CD4-positive, alpha-beta T cell treated with Interferon gamma for 1 hour (primary cell): ENCODE data around the gene LRRC4.

Experiments used
- DNase-seq: peaks from one replicate; pipeline ENCODE4 v3.0.0-alpha.2; 2020

LRRC4 gene

GRCh38 chr7:128029405-128029995 is 1.7 kb downstream of the LRRC4 start:
- DNase-seq, result no peak

GRCh38 chr7:128027485-128027980 is 3.7 kb downstream of the LRRC4 start:
- DNase-seq, result no peak

DNA sequence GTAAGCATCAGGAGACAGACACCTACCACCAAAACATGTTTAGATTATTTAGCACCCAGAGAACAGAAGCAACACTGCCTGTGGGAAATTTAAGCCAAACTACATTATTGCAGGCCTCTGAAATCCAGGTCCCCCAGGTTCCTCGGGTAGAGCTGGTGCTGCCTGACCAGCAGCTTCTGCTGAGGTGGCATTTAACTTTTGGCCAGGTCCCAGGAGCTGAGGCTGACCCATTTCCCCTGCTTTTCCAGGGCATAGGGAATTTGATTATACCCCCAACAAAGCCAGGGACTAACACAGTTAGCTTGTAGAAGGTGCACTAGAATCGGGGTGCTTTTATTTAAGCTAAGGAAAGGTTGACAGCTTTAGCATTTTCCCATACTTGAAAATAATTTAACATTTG is 4.7 kb downstream of the LRRC4 start:
- DNase-seq, result no peak

GRCh38 chr7:128025819-128026218 is 5.4 kb downstream of the LRRC4 start:
- no peak for DNase-seq

DNA sequence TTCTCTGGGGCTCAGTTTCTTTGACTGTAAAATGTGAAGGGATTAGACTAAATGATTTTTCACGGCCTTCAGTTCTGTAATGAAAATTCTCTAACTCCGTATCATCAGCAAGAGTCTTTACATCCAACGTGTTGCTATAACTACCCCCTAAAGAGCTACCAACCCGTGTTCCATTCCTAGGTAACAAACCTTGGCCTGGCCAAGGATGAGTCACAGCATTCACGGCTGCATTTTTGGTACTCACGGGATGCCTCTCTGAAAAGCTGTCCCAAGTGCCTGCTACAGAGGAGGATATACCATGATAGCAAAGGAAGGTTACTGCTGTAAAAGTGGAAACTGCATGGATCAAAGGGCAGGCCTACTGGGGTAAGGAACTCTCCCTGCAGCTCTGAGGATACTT is 5.9 kb downstream of the LRRC4 start:
- DNase-seq, result no peak

DNA sequence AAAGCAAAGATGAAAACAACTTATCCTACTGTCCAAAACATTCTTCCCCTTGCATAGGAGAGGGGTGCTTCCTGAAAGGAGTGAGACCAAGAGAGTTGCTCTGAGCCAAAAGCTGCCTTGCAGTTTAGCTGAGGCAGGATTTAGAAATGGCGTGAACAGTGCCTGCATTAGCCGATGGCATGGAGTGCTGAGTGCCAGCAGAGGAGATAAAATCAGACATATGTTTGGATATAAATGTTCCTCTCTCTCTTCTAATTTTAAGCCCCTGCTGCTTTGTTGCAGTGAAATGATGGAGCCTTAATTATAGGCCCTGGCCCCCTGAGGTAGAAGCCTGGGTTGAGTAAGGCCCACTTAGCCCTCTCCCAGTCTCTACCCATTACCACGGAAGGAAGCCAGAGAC is 7.1 kb downstream of the LRRC4 start:
- DNase-seq, result no peak

GRCh38 chr7:128022631-128023532 is 8.4 kb downstream of the LRRC4 start:
- no peak for DNase-seq

DNA sequence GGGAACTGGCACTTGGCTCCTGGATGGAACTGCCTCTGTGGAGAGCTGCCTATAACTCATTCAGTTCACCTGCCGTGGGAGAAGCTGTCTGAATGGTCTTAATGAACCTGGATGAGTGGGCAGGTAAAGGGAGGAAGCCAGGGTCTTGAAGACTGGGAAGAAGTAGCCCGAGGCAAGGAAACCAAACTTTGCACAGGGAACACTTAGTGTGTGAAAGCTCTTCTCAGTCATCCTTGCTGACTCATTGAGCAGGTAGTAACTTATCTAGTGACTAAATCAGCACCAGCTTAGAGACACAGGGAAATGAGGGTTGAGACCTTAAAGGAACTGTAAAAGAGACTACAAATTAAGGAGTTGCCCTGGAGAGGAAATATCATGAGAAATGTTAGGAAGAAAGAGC is 9.9 kb downstream of the LRRC4 start:
- DNase-seq, result no peak

GRCh38 chr7:128020159-128020558 is 11.1 kb downstream of the LRRC4 start:
- no peak for DNase-seq

GRCh38 chr7:128019288-128019687 is 11.9 kb downstream of the LRRC4 start:
- DNase-seq, result no peak

- DNase-seq, result no peak
Measured at GRCh38 chr7:128017862-128018845, 13.1 kb downstream of the LRRC4 start.

GRCh38 chr7:128017460-128017859 is 13.8 kb downstream of the LRRC4 start:
- no peak for DNase-seq

GRCh38 chr7:128014811-128015210 is 16.4 kb downstream of the LRRC4 start:
- no peak for DNase-seq

- DNase-seq, result no peak
Measured at GRCh38 chr7:128011131-128011661, 20.0 kb downstream of the LRRC4 start.

GRCh38 chr7:128010391-128011127 is 20.7 kb downstream of the LRRC4 start:
- DNase-seq, result no peak

DNA sequence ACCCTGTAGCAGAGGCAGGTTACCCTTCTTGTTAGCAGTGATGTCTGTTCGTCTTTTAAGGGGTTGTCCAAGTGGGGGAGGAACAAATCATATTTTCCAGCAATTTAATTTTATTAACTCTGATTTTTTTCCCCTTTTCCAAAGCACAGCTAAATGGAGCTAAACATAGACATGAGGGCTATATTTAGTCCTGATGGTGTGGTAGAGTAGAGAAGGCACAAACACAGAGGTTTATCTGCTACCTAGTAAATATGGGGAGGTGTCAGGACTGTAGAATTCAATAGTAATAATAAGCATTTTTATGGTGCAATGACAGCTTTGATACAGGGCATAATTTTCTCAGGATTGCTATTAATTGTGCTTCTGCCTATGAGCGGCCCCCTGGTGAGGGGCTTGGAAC is 22.5 kb downstream of the LRRC4 start:
- DNase-seq, result no peak

- DNase-seq, result no peak
Measured at GRCh38 chr7:128008141-128008540, 23.1 kb downstream of the LRRC4 start.

GRCh38 chr7:128007303-128007680 is 23.9 kb downstream of the LRRC4 start:
- DNase-seq, result no peak

DNA sequence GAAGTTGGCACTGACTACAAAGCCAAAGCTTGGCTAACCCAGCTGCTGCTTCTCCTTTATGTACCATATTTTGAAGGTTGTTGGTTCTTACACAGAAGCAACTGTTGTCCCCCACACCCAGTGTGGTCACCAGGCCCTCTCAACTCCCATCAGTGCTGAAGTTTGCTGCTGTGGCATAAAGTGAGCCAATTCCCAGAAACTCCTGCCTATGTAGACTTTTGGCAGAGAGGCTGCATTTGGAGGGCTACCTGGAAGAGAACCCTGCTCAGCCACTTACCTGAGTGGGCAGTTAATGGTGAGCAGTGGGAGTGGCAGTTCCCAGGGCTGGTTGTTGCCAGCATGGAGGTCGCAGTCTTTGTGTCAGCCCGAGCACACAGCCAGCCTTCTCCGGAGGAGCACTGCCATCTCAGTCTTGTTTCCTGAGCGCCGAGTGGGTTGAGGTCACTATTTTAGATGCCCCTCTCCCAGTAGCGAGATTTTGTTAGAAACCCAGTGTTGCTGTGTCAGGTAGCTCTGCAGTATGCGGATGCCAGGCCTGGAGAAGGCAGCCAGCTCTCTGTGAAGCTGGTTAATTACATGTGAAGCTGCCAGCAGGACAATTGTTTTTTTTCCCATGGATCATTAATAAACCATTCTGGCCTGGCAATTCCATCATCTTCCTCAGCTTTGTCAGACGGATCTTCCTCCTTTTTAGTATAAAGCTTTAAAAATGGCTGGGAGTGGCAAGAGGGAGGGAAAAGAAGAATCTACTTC is 24.5 kb downstream of the LRRC4 start:
- DNase-seq, result no peak

- DNase-seq, result no peak
Measured at GRCh38 chr7:128005759-128006159, 25.5 kb downstream of the LRRC4 start.

DNA sequence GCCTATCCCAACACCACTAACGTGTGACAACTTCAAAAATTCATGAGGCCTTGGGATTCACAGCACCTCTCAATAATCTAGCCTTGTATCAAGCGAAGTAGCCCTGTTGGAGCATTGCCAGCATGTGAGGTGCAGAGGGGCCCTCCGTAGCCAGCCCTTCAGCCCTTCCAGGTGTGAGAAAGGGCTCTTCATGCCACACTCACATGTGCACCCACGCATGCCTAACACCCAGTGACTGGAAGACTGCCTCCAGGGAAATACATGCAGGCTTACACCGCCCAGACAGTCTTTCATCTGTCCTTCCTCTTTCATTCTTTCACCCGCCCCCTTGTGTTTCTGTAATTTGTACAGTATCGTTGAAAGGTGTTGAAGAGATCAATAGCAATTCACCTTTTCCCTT is 26.1 kb downstream of the LRRC4 start:
- no peak for DNase-seq
